Stimulated activated CD8-positive, alpha-beta memory T cell treated with anti-CD3 and anti-CD28 coated beads, Interleukin-4, amount 100 ng/mL, for 4 hours (primary cell): Measurements from ENCODE around the gene INTU.
"Not testable (repeated sequence)": the region's sequence is repeated elsewhere in the genome, so short reads cannot be mapped to it uniquely, and the experiment has no call there.

ENCODE experiments used
- DNase-seq, 2 donors: peaks; one replicate each; pipeline ENCODE4 v3.0.0-alpha.2; 2020; ENCODE audit warnings: low read depth in 2 of 2, low spot score in 1 of 2

INTU gene

GRCh38 chr4:127632420-127633403 lies at the start of gene INTU:
INTU (plus strand) TSS chr4:127632957; CDS start chr4:127633035, 78 bp downstream.
- no peak for DNase-seq

- not testable (repeated sequence) for DNase-seq
These were observed 46.3 kb upstream of the INTU start for GRCh38 chr4:127586496-127586895.

GRCh38 chr4:127586922-127587571 lies 45.7 kb upstream of the INTU start:
- DNase-seq = no peak

GRCh38 chr4:127589153-127589552 lies 43.6 kb upstream of the INTU start:
- not testable (repeated sequence) for DNase-seq

GRCh38 chr4:127598656-127599055 lies 34.1 kb upstream of the INTU start:
- no peak for DNase-seq

GRCh38 chr4:127601029-127601428 lies 31.7 kb upstream of the INTU start:
- DNase-seq = no peak

- no peak for DNase-seq
These were observed 27.6 kb upstream of the INTU start for GRCh38 chr4:127604949-127605709.

GRCh38 chr4:127606823-127607222 lies 25.9 kb upstream of the INTU start:
- no peak for DNase-seq

GRCh38 chr4:127609484-127609883 lies 23.3 kb upstream of the INTU start:
- DNase-seq = no peak

- DNase-seq = no peak
These were observed 22.3 kb upstream of the INTU start for GRCh38 chr4:127610488-127610887.

GRCh38 chr4:127616898-127617297 lies 15.9 kb upstream of the INTU start:
- DNase-seq = no peak

GRCh38 chr4:127618427-127618826 lies 14.3 kb upstream of the INTU start:
- DNase-seq = no peak

- no peak for DNase-seq
These were observed 10.2 kb upstream of the INTU start for GRCh38 chr4:127622621-127622920.

- DNase-seq = no peak
These were observed 9.6 kb upstream of the INTU start for GRCh38 chr4:127622921-127623796.

- DNase-seq = no peak
These were observed 9.0 kb upstream of the INTU start for GRCh38 chr4:127623797-127624083.

GRCh38 chr4:127624173-127624572 lies 8.6 kb upstream of the INTU start:
- DNase-seq = no peak

GRCh38 chr4:127629371-127629770 lies 3.4 kb upstream of the INTU start:
- DNase-seq = no peak

GRCh38 chr4:127630152-127630551 lies 2.6 kb upstream of the INTU start:
- no peak for DNase-seq

- no peak for DNase-seq
These were observed 1.3 kb upstream of the INTU start for GRCh38 chr4:127631420-127631819.

- DNase-seq = no peak
These were observed 1.4 kb downstream of the INTU start for GRCh38 chr4:127634181-127634580.

- no peak for DNase-seq
These were observed 8.8 kb downstream of the INTU start for GRCh38 chr4:127641524-127641923.
